Measurements from ENCODE around the gene DSC1.
"Not testable (repeated sequence)": the region's sequence is repeated elsewhere in the genome, so short reads cannot be mapped to it uniquely, and the experiment has no call there.

The DSC1 gene

DNA sequence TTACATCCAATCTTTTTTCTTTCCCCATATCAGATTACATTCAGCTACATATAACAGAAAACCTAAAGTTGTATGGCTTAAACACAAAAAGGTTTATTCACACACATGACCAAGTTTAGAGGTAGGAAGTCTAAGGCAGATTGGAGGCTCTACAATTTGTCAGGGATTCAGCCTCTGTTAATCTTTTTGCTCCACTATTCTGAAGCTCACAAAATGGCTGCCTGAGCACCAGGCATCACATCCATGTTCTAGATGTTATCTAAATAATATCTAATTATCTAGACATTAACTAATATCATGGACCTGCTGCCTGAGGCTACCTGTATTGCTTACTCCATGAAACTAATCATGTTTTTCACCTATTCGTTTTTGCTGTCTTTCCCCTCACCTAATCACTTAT lies 36.8 kb downstream of the DSC1 start:
- no peaks in the 10 kb centered on the region for H3K27me3 ChIP-seq (ENCODE audit: insufficient read depth, poor library complexity, severe bottlenecking)
- H3K9me3 ChIP-seq (ENCODE audit: severe bottlenecking) = peaks cover 3% of the 10 kb centered on the region
- H3K27ac ChIP-seq (ENCODE audit: poor library complexity, severe bottlenecking) = no peak overlapping the region
- TF ChIP-seq, protein P1, sequence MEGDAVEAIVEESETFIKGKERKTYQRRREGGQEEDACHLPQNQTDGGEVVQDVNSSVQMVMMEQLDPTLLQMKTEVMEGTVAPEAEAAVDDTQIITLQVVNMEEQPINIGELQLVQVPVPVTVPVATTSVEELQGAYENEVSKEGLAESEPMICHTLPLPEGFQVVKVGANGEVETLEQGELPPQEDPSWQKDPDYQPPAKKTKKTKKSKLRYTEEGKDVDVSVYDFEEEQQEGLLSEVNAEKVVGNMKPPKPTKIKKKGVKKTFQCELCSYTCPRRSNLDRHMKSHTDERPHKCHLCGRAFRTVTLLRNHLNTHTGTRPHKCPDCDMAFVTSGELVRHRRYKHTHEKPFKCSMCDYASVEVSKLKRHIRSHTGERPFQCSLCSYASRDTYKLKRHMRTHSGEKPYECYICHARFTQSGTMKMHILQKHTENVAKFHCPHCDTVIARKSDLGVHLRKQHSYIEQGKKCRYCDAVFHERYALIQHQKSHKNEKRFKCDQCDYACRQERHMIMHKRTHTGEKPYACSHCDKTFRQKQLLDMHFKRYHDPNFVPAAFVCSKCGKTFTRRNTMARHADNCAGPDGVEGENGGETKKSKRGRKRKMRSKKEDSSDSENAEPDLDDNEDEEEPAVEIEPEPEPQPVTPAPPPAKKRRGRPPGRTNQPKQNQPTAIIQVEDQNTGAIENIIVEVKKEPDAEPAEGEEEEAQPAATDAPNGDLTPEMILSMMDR (IDR thresholded peaks at IDR 0.05; ENCODE audit: poor library complexity, severe bottlenecking) = no peak
- H3K4me1 ChIP-seq (ENCODE audit: insufficient read depth, poor library complexity, severe bottlenecking) = no peaks in the 10 kb centered on the region
- ATAC-seq (ENCODE audit: low read depth) (no peak), DNase-seq (ENCODE audit: low spot score) (no peak)
- H3K36me3 ChIP-seq (ENCODE audit: low read depth) = no peaks in the 10 kb centered on the region
- no peak overlapping the region for H3K4me3 ChIP-seq (ENCODE audit: severe bottlenecking)

DNA sequence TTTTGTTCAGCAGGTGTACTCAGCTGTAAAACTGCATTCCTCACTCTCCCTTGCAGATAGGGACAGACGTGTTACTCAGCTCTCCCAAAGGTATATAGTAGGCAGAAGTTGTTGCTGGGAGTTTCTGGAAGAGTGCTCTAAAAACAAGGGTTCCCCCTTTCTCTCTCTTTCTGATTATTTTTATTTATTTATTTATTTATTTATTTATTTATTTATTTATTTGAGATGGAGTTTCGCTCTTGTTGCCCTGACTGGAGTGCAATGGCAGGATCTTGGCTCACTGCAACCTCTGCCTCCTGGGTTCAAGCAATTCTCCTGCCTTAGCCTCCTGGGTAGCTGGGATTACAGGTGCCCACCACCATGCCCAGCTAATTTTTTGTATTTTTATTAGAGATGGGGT lies 39.5 kb downstream of the DSC1 start:
- H3K36me3 ChIP-seq (ENCODE audit: low read depth); ATAC-seq (ENCODE audit: low read depth); DNase-seq (ENCODE audit: low spot score): not testable (repeated sequence)

DNA sequence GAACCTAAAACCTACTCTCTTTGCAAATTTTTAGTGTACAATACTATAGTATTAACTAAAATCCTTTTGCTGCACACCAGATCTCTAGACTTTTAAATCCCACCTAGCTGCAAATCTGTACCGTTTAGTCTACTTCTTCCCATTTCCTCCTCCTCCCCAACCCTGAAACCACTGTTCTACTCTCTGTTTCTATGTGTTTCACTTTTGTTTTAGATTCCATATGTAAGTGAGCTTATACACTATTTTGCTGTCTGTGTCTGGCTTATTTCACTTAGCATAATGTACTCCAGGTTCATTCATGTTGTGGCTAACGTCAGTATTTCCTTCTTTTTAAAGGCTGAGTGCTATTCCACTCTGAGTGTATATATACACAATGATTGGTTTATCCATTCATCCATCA lies 42.1 kb downstream of the DSC1 start:
- H3K4me3 ChIP-seq (ENCODE audit: severe bottlenecking) = no peak overlapping the region
- no peaks in the 10 kb centered on the region for H3K27me3 ChIP-seq (ENCODE audit: insufficient read depth, poor library complexity, severe bottlenecking)
- no peak overlapping the region for H3K27ac ChIP-seq (ENCODE audit: poor library complexity, severe bottlenecking)
- H3K36me3 ChIP-seq (ENCODE audit: low read depth) = no peaks in the 10 kb centered on the region
- no peak for DNase-seq (ENCODE audit: low spot score)
- no peaks in the 10 kb centered on the region for H3K9me3 ChIP-seq (ENCODE audit: severe bottlenecking)
- no peaks in the 10 kb centered on the region for H3K4me1 ChIP-seq (ENCODE audit: insufficient read depth, poor library complexity, severe bottlenecking)
- ATAC-seq (ENCODE audit: low read depth) = no peak
- TF ChIP-seq, protein P1 (IDR thresholded peaks at IDR 0.05; ENCODE audit: poor library complexity, severe bottlenecking) = no peak

More for the DNA sequence above, 39.5 kb downstream of the DSC1 start:
- H3K4me3 ChIP-seq (ENCODE audit: severe bottlenecking); H3K27ac ChIP-seq (ENCODE audit: poor library complexity, severe bottlenecking); H3K27me3 ChIP-seq (ENCODE audit: insufficient read depth, poor library complexity, severe bottlenecking); H3K9me3 ChIP-seq (ENCODE audit: severe bottlenecking); H3K4me1 ChIP-seq (ENCODE audit: insufficient read depth, poor library complexity, severe bottlenecking): not testable (repeated sequence)

DNA sequence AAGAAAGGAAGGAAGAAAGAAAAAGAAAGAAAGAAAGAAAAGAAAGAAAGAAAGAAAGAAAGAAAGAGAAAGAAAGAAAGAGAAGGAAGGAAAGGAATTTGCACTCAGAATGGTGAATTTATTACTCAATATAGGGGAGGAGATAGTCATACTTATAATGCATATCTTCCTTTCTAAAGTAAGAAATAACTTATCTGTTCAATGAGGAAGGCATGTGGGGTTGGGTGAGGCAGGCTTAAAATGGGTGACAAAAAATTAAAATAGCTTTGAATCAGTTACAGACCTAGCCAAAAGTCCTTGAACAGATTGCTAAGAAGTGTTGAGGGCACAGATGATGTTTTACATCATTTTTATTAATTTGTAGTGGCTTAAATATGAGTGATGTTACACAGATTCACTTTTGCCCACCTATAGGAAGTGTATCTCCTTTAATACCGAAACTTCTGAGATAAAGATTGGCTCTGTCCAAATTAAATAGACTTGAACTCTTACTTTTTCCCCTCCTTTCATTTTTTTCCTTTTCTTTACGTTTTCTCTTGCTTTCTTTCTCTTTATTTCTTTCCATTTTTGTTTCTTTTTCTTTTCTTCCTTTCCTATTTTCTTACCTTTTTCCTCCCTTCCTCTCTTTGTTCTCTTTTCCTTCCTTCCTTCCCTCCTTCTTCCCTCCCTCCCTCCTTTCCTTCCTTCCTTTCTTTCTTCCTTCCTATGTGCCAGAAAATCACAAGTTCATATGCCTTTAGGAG lies 45.6 kb downstream of the DSC1 start:
- no peaks in the 10 kb centered on the region for H3K9me3 ChIP-seq (ENCODE audit: severe bottlenecking)
- H3K27ac ChIP-seq (ENCODE audit: poor library complexity, severe bottlenecking) = no peak overlapping the region
- H3K4me1 ChIP-seq (ENCODE audit: insufficient read depth, poor library complexity, severe bottlenecking) = no peaks in the 10 kb centered on the region
- ATAC-seq (ENCODE audit: low read depth) (no peak), DNase-seq (ENCODE audit: low spot score) (no peak)
- H3K27me3 ChIP-seq (ENCODE audit: insufficient read depth, poor library complexity, severe bottlenecking) = no peaks in the 10 kb centered on the region
- H3K36me3 ChIP-seq (ENCODE audit: low read depth) = no peaks in the 10 kb centered on the region
- H3K4me3 ChIP-seq (ENCODE audit: severe bottlenecking) = no peak overlapping the region
- TF ChIP-seq, protein P1 (IDR thresholded peaks at IDR 0.05; ENCODE audit: poor library complexity, severe bottlenecking) = no peak

DNA sequence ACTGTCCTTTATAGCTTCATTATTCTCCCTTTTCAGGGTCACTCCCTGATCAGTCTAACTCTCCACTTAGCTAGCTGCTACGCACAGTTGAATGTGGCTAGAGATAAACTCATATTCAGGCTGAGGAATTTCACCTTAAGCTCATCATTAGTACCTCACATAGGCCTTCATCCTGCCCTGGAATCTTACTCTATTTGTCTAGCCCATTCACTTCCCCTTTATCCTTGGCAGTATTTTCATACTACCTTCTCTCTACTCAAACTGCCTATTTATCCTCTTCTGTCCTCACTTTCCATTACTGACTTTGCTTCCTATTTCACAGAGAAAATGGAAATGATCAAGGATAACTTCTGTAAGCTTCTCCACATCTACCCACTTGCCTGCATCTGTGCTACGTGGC lies 49.9 kb downstream of the DSC1 start:
- DNase-seq (ENCODE audit: low spot score) (no peak), ATAC-seq (ENCODE audit: low read depth) (no peak)
- H3K27ac ChIP-seq (ENCODE audit: poor library complexity, severe bottlenecking) = no peak overlapping the region
- no peaks in the 10 kb centered on the region for H3K9me3 ChIP-seq (ENCODE audit: severe bottlenecking)
- H3K36me3 ChIP-seq (ENCODE audit: low read depth) = no peaks in the 10 kb centered on the region
- H3K4me3 ChIP-seq (ENCODE audit: severe bottlenecking) = no peak overlapping the region
- H3K27me3 ChIP-seq (ENCODE audit: insufficient read depth, poor library complexity, severe bottlenecking) = no peaks in the 10 kb centered on the region
- TF ChIP-seq, protein P1 (IDR thresholded peaks at IDR 0.05; ENCODE audit: poor library complexity, severe bottlenecking) = no peak
- H3K4me1 ChIP-seq (ENCODE audit: insufficient read depth, poor library complexity, severe bottlenecking) = no peaks in the 10 kb centered on the region

All from RWPE2 (cell line).